ENCODE results near the gene WDR33.

GRCh38 chr2:127654084-127654837 lies 156.7 kb downstream of the WDR33 start:
- no peak for TF ChIP-seq POLR2AphosphoS5 (IDR thresholded peaks at IDR 0.05; ENCODE audit: control insufficient read depth, insufficient read depth, low read depth, low read length)
- TF ChIP-seq CTCF (IDR thresholded peaks at IDR 0.05 in 2 of 3, conservative IDR thresholded peaks at IDR 0.05 in 1 of 3; ENCODE audit: insufficient read depth in 2 of 3, low read depth in 1 of 3, low read length in 3 of 3): no peak
- no peak for TF ChIP-seq POLR2G (IDR thresholded peaks at IDR 0.05; ENCODE audit: low read depth, low read length)
- TF ChIP-seq ZBTB2 (IDR thresholded peaks at IDR 0.05): no peak
- TF ChIP-seq MAZ (CRISPR knock-in tag; conservative IDR thresholded peaks at IDR 0.05 in 1 of 2, IDR thresholded peaks at IDR 0.05 in 1 of 2): no peak
- TF ChIP-seq POLR2A (conservative IDR thresholded peaks at IDR 0.05): no peak
- no peak for TF ChIP-seq GABPB2 (CRISPR knock-in tag; conservative IDR thresholded peaks at IDR 0.05)
